GM19455 (cell line): Measurements from ENCODE around the gene JPT1.
"Not testable (repeated sequence)": the region's sequence is repeated elsewhere in the genome, so short reads cannot be mapped to it uniquely, and the experiment has no call there.

Source experiments
- ATAC-seq: cut with Tn5 transposase; IDR thresholded peaks from one replicate; pipeline ENCODE4 v1.9.1; 2021; ENCODE audit not compliant: unreplicated experiment

The JPT1 gene

GRCh38 chr17:75130632-75131277 is 23.6 kb downstream of the JPT1 start:
- peak; percentile 11 for ATAC-seq

- no peak for ATAC-seq
Observed at GRCh38 chr17:75130059-75130631, 24.2 kb downstream of the JPT1 start.

GRCh38 chr17:75129576-75129975 is 24.7 kb downstream of the JPT1 start:
- no peak for ATAC-seq

GRCh38 chr17:75128694-75129505 is 25.4 kb downstream of the JPT1 start:
- no peak for ATAC-seq

- not testable (repeated sequence) for ATAC-seq
Observed at GRCh38 chr17:75127936-75128335, 26.4 kb downstream of the JPT1 start.

- ATAC-seq, result no peak
Observed at GRCh38 chr17:75126954-75127353, 27.4 kb downstream of the JPT1 start.

GRCh38 chr17:75125984-75126383 is 28.3 kb downstream of the JPT1 start:
- ATAC-seq, result no peak

- ATAC-seq, result no peak
Observed at GRCh38 chr17:75124819-75125162, 29.5 kb downstream of the JPT1 start.

- ATAC-seq, result no peak
Observed at GRCh38 chr17:75124041-75124818, 30.1 kb downstream of the JPT1 start.

- no peak for ATAC-seq
Observed at GRCh38 chr17:75118307-75118706, 36.0 kb downstream of the JPT1 start.

GRCh38 chr17:75116737-75117136 is 37.6 kb downstream of the JPT1 start:
- ATAC-seq, result no peak

GRCh38 chr17:75115555-75115954 is 38.8 kb downstream of the JPT1 start:
- no peak for ATAC-seq

GRCh38 chr17:75114552-75115314 is 39.6 kb downstream of the JPT1 start:
- ATAC-seq, result no peak

GRCh38 chr17:75113798-75114551 is 40.3 kb downstream of the JPT1 start:
- peak; percentile 40 for ATAC-seq

GRCh38 chr17:75111777-75112335 is 42.5 kb downstream of the JPT1 start:
- no peak for ATAC-seq

- no peak for ATAC-seq
Observed at GRCh38 chr17:75110234-75110937, 43.9 kb downstream of the JPT1 start.

GRCh38 chr17:75109407-75110233 is 44.7 kb downstream of the JPT1 start, which contains the start of gene ARMC7:
Gene ARMC7, plus strand, starts transcription at chr17:75109969. Its CDS starts 320 bp downstream, at chr17:75110289.
- peak; percentile 47 for ATAC-seq

- ATAC-seq, result no peak
Observed at GRCh38 chr17:75109046-75109406, 45.3 kb downstream of the JPT1 start.
